MM.1S (cell line): ENCODE results near the gene GPHN.

Experiments used
- DNase-seq: peaks from one replicate; pipeline ENCODE4 v3.0.0-alpha.2; 2015
- H2AFZ ChIP-seq: fragments of 300-600 bp; sonication (generic); 2 replicates; pipeline ENCODE4 v1.6.0; 2016; ENCODE audit warnings: antibody characterized with exemption, low read length
- H3F3A ChIP-seq: fragments of 300-600 bp; sonication (generic); 2 replicates; pipeline ENCODE4 v1.6.1; 2016; ENCODE audit warnings: mild to moderate bottlenecking, antibody characterized with exemption, low read length, moderate library complexity, mixed read lengths; ENCODE audit not compliant: insufficient read depth
- H3K27ac ChIP-seq: fragments of 300-600 bp; sonication (generic); 2 replicates; pipeline ENCODE4 v1.5.1; 2016; ENCODE audit warnings: mild to moderate bottlenecking, low read length
- H3K27me3 ChIP-seq: fragments of 300-600 bp; sonication (generic); replicated peaks from 2 replicates; pipeline ENCODE4 v1.6.0; 2016; ENCODE audit warnings: low read length; ENCODE audit not compliant: insufficient read depth
- H3K36me3 ChIP-seq: fragments of 300-600 bp; sonication (generic); replicated peaks from 2 replicates; pipeline ENCODE4 v1.6.1; 2016; ENCODE audit warnings: mild to moderate bottlenecking, low read length, mixed read lengths; ENCODE audit not compliant: insufficient read depth
- H3K4me1 ChIP-seq: fragments of 300-600 bp; sonication (generic); 2 replicates; pipeline ENCODE4 v1.6.1; 2016; ENCODE audit warnings: low read length, mixed read lengths
- H3K4me2 ChIP-seq: fragments of 300-600 bp; sonication (generic); 2 replicates; pipeline ENCODE4 v1.6.0; 2016; ENCODE audit warnings: low read depth, low read length
- H3K4me3 ChIP-seq: fragments of 300-600 bp; sonication (generic); 2 replicates; pipeline ENCODE4 v1.5.1; 2016; ENCODE audit warnings: low read length, mixed read lengths
- H3K79me2 ChIP-seq: fragments of 300-600 bp; sonication (generic); 2 replicates; pipeline ENCODE4 v1.6.1; 2016; ENCODE audit warnings: mixed run types, low read length, mixed read lengths
- H3K9ac ChIP-seq: fragments of 300-600 bp; sonication (generic); 2 replicates; pipeline ENCODE4 v1.6.1; 2016; ENCODE audit warnings: low read length, mixed read lengths
- H3K9me2 ChIP-seq: fragments of 300-600 bp; sonication (generic); replicated peaks from 2 replicates; pipeline ENCODE4 v1.6.1; 2016; ENCODE audit warnings: mild to moderate bottlenecking, low read length, mixed read lengths; ENCODE audit not compliant: insufficient read depth
- H3K9me3 ChIP-seq: fragments of 300-600 bp; sonication (generic); replicated peaks from 2 replicates; pipeline ENCODE4 v1.6.1; 2016; ENCODE audit warnings: mild to moderate bottlenecking, low read length, mixed read lengths; ENCODE audit not compliant: insufficient read depth
- H4K20me1 ChIP-seq: fragments of 300-600 bp; sonication (generic); 2 replicates; pipeline ENCODE4 v1.6.1; 2016; ENCODE audit warnings: mild to moderate bottlenecking, low read length, moderate library complexity, mixed read lengths; ENCODE audit not compliant: insufficient read depth
- EZH2 ChIP-seq: fragments of 300-600 bp; sonication (generic); optimal IDR thresholded peaks from 2 replicates; pipeline ENCODE3; 2017; ENCODE audit warnings: low read depth, mild to moderate bottlenecking, antibody characterized with exemption, low read length, mixed read lengths
- EZH2phosphoT487 ChIP-seq: fragments of 300-600 bp; sonication (generic); IDR thresholded peaks from 2 replicates; pipeline ENCODE4 v1.6.1; 2018; ENCODE audit warnings: antibody characterized with exemption, low read length
- TF ChIP-seq, protein P1 (sequence below): fragments of 300-600 bp; sonication (generic); IDR thresholded peaks from 2 replicates; pipeline ENCODE4 v1.5.1; 2016; ENCODE audit warnings: antibody characterized with exemption, low read length, mixed read lengths

The GPHN gene

DNA sequence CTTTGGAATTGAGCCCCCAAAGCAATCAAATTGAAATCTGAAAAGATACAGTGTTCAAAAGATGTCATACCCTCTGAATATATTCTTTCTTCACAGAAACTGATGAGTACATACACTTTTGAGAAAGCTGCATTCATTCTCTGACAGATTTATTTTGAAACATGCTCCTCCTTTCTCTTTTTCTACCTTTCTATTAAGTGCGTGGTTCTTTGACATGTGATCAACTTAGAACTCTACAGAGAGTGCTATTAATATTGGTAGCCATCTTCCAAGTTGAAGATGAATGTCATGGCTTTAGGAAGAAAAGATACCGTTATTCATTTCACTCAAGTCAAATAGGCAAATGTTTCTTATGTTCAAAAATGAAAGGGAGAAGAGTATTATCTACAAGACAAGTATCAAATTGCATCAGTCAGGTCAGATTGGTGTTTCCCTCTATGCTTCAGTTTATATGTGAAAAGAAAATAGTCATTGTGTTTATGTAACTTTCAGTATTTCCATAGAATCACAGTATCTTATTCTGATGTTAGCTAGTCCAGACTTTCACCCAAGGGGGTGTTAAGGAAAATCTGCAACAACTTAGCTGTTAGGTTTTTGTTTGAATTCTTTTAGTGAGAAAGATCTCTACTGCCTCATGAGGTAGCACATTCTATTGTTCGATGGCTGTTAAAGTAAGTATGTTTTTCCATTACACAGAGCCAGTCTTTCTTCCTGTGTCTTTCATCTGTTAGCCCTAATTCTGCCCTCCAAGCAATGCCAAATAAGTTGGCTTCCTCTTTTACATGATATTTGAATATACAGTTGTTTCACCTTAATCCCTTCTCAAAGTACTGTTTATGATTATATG lies 625.9 kb downstream of the GPHN start:
- Histone ChIP-seq H3K9me2 (no peaks in the 10 kb centered on the region), H3K79me2 (no peaks in the 10 kb centered on the region), H3K9ac (no peak overlapping the region), H2AFZ (no peak overlapping the region), H3K4me1 (no peaks in the 10 kb centered on the region), H3K36me3 (no peaks in the 10 kb centered on the region), H3K27ac (no peak overlapping the region), H3K9me3 (no peaks in the 10 kb centered on the region), H3K4me2 (no peak overlapping the region), H4K20me1 (no peaks in the 10 kb centered on the region), H3K4me3 (no peak overlapping the region), H3K27me3 (no peaks in the 10 kb centered on the region), H3F3A (no peaks in the 10 kb centered on the region)
- DNase-seq: no peak
- TF ChIP-seq EZH2phosphoT487 (no peak), EZH2 (no peak)
- TF ChIP-seq, protein P1, sequence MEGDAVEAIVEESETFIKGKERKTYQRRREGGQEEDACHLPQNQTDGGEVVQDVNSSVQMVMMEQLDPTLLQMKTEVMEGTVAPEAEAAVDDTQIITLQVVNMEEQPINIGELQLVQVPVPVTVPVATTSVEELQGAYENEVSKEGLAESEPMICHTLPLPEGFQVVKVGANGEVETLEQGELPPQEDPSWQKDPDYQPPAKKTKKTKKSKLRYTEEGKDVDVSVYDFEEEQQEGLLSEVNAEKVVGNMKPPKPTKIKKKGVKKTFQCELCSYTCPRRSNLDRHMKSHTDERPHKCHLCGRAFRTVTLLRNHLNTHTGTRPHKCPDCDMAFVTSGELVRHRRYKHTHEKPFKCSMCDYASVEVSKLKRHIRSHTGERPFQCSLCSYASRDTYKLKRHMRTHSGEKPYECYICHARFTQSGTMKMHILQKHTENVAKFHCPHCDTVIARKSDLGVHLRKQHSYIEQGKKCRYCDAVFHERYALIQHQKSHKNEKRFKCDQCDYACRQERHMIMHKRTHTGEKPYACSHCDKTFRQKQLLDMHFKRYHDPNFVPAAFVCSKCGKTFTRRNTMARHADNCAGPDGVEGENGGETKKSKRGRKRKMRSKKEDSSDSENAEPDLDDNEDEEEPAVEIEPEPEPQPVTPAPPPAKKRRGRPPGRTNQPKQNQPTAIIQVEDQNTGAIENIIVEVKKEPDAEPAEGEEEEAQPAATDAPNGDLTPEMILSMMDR: no peak

DNA sequence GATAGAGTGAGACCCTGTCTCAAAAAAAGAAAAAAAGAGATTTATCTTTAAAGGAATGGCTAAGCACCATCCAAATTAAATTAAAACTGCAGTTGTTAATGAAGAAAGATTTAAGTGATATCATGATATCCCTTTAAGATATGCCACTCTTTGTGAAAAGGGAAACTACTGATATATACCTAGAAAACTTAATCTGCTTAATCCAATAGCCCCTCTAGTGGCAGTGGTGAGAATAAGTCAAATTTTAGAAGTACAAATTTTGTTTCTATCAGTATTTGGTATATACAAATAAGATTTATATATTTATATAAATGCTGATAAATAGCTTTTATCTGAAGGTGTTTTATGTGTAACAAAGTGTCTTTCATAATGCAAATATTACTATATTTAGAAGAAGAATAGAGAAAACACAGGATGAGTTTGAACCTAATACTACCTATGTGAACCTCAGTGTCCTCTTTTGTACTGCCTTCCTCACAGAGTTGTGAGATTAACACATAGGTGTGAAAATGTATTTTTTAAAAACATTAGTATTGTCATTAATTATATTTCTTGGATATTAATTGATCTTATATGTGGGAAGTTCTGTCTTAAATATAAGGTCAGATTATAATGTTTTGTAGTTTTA lies 629.9 kb downstream of the GPHN start:
- Histone ChIP-seq H3F3A (no peaks in the 10 kb centered on the region), H3K36me3 (no peaks in the 10 kb centered on the region), H2AFZ (no peak overlapping the region), H3K79me2 (no peaks in the 10 kb centered on the region), H3K27me3 (no peaks in the 10 kb centered on the region), H3K9me2 (no peaks in the 10 kb centered on the region), H3K27ac (no peak overlapping the region), H3K4me3 (no peak overlapping the region), H3K9me3 (no peaks in the 10 kb centered on the region), H3K4me1 (no peaks in the 10 kb centered on the region), H3K9ac (no peak overlapping the region), H4K20me1 (no peaks in the 10 kb centered on the region), H3K4me2 (no peak overlapping the region)
- TF ChIP-seq EZH2 (no peak), EZH2phosphoT487 (no peak)
- TF ChIP-seq, protein P1: peak; percentile 17; the same call in 1 of the 2 replicates
- DNase-seq: peak; percentile 17

DNA sequence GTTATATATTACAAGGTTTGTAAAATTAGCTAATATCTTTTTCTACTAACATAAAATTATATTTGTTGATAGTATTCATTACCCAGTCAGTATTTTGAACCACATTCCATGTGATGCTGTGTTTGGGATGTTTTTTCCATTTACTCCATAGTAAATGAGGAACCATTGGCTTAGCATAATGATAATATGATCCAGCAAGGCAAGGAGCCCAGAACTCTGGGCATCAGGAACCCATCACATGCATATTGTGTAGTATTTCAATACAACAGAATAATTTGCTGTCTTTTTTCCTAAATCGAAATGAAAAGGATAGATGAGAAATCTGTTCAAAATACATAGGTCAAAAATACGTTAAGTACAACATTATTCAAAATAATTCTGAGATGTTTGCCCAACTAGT lies 632.6 kb downstream of the GPHN start:
- Histone ChIP-seq H2AFZ (no peak overlapping the region), H3K27ac (no peak overlapping the region), H3K79me2 (no peaks in the 10 kb centered on the region), H3K4me3 (no peak overlapping the region), H3F3A (no peaks in the 10 kb centered on the region), H3K27me3 (no peaks in the 10 kb centered on the region), H3K9me3 (no peaks in the 10 kb centered on the region), H3K4me1 (no peaks in the 10 kb centered on the region), H3K9me2 (no peaks in the 10 kb centered on the region), H3K36me3 (no peaks in the 10 kb centered on the region), H3K4me2 (no peak overlapping the region), H3K9ac (no peak overlapping the region), H4K20me1 (no peaks in the 10 kb centered on the region)
- no peak for DNase-seq
- TF ChIP-seq, protein P1: no peak
- no peak for TF ChIP-seq EZH2phosphoT487
- no peak for TF ChIP-seq EZH2
